DMS53 treated with DMSO at 0.1 percent for 48 hours (cell line): ENCODE measurements around the gene OR6B3.

Experiments used
- DNase-seq: peaks from one replicate; lab custom pipeline; 2025; ENCODE audit not compliant: unreplicated experiment; lab: John Stamatoyannopoulos, UW

The OR6B3 gene

DNA sequence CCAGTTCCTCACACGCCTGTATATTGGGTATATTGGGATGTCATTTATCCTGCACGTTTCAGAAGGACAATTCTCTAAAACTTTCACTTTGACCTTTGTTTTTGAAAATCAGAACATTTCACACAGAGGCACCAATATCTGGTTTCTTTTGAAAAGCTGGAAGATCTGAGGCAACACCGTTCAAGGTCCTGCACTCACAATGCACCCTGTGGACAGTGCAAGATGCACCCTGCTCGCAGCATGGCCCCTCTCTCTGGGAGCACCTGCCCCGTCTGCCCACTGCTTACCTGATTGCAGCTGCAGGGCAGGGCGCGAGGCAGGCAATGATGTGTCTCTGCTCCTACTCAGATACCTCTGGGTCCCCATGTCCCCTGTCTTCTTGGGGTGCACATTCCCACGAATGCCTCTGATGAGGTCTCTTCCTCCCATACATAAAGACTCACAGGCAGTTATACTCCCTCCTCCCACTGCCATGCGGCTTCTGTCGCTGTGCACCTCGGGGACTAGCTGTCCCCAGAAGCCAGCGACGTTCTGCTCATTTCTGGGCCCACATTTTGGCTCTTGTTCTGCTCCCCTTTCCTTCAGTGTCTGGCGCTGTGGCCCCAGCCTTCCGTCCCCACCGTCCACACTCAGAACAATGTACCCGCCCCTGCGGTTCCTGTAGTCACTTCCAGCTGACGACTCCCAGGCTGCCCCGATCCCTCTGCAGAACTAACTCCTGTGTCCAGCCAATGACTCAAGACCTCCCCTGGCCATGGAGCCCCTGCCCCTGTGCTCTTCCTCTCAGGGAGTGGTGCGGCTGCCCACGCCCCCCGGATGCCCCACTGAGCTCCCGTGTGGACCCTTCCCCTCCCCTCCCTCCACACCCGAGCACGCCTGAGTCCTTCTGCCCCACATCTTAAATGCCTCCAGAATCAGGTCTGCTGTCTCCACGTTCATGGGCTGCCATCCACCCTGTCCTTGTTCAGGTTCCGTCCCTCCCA is at the start of gene OR6B3:
Gene OR6B3, minus strand, starts transcription at position 349 of the 983 bp plus-strand sequence.
- DNase-seq = no peak

DNA sequence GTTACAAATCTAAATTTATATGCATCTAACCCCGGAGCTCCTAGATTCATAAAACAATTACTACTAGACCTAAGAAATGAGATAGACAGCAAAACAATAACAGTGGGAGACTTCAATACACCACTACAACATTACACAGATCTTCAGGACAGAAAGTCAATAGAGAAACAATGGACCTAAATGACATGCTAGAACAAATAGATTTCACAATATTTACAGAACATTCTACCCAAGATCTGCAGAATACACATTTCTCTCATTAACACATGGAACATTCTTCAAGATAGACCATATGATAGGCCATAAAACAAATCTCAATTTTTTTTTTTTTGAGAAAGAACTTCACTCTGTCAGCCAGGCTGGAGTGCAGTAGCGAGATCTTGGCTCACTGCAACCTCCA is 45.0 kb upstream of the OR6B3 start:
- no peak for DNase-seq

DNA sequence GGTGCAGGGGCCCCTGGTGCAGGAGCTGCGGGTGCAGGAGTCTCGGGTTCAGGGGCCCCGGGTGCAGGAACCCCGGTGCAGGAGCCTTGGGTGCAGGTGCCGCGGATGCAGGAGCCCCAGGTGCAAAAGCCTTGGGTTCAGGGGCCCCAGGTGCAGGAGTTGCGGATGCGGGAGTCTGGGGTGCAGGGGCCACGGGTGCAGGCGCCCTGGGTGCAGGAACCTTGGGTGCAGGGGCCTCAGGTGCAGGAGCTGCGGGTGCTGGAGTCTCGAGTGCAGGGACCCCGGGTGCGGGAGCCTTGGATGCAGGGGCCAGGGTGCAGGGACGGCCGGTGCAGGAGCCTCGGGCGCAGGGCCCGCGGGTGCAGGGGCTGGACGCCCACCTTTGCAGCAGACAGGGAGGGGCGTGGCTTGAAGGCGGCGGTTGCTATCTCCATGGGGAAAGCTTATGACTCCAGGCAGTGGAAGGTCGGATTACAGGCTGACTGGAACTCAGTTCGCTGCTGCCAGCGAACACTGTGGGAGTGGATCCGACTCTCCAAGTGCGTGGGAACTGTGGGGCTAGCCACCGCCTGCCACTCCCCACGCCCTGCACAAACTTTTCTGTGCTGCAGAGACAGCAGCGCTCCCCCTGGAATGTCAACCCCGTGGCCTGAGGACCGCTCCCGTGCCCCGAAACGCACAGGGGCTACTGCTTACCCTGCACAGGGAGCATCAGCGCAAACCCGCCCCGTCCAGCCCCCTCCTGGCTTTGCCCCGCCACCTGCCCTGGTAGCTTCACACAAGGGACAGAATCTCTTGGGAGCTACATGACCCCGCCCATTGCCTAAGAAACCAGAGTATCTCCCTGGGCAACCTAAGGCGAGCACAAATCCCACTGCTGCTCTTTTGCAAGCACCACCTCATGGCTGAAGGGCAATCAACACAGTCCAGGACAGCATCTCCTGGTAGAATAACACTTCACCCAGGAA is 42.5 kb upstream of the OR6B3 start:
- no peak for DNase-seq

DNA sequence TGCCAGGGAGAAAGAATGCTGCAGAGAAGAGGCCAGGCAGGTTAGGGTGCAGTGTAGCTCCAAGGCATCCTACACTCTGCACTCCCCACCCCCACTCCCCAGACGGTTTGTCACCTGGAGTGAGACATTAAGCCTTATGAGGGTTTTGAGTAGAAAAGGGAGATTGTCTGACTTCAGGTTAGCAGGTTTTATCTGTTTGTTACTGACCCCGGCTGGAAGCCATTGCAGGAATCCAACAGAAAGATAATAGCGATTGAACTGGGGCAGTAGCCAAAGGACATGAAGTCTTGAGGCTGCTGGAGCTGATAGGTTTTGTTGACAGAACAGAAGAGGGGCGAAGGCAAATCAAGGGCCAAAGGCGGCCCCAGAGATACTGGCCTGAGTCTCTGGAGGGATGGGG is 36.0 kb upstream of the OR6B3 start:
- DNase-seq = no peak

DNA sequence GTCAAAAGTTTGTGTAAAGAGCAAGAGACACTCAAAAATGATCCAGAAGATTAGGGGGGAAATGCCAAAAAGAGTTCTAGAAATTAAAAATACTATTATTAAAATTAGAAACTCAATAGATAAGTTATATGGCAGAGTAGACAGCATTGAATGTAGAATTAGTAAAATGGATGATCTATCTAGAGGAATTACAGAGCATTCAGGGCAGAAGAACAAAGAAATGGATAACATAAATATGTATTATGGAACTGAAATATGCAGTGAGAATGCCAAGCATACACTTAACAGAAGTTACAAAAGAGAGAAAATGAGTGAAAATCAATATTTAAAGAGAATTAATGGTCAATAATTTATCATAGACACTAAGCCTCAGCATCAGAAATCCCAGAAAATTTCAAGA is 33.2 kb upstream of the OR6B3 start:
- no peak for DNase-seq

DNA sequence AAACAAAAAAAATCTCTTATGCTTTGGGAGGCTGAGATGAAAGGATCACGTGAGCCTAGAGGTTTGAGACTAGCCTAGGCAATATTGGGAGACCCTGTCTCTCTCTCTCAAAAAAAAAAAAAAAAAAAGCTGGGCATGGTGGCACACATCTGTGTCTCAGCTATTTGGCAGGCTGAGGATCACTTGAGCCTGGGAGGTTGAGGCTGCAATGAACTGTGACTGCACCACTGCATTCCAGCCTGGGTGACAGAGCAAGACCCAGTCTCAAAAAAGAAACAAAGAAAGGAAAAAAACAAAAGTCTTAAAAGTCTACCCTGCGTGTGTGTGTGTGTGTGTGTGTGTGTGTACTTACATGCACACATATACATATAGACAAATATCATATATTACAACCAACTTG is 25.3 kb upstream of the OR6B3 start:
- DNase-seq = no peak

DNA sequence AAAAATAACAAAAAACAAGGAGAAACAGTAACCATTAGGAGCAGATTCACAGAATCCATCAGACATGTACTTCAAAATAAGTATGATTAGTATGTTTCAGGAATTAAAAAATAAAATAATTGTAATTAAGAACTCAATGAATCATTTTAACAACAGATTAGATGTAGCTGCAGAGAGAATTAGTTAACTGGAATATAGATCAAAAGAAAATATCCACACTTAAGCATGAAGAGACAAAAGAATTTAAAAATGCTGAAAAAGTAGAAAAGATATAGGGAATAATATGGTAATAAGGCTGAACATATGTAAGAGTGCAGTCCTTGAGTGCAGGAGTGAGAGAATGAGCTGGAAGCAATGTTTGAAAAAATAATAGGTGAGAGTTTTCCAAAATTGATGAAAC is 24.1 kb upstream of the OR6B3 start:
- no peak for DNase-seq

DNA sequence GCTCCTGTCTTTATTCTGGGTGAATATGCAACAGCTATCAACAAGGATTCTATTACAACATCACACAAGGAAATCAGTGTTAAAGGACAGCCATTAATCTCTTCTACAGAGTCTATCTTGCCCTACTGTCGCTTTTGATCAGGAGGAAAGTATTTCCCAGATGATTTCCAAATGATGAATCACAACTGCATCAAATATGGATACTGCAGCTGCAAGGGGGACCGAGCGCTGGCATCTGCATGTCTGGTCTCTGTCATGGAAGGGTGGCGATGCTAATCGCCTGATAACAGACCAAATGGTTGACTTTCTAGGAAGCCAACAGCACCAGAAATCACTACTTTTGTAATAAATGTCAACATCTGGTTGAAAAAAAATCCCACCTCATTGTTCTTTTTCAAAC is 21.2 kb upstream of the OR6B3 start:
- DNase-seq = no peak

DNA sequence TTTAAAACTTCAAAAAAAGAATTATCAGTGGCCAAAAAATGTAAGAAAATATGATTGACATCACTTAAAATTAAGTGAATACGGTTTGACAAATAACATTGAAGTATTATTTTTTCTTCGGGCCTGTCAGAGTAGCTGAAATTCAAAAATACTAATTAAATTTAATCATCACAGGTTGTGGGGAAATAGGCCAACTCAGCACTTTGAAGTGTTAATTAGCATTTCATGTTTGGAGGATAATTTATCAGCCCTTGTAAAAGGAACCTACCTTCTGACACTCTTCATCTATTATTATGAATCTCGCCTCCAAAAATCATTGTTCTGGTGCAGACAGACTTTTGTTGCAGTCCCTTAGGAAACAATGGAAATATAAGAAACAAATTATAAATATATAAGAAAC is 17.6 kb upstream of the OR6B3 start:
- DNase-seq = no peak

DNA sequence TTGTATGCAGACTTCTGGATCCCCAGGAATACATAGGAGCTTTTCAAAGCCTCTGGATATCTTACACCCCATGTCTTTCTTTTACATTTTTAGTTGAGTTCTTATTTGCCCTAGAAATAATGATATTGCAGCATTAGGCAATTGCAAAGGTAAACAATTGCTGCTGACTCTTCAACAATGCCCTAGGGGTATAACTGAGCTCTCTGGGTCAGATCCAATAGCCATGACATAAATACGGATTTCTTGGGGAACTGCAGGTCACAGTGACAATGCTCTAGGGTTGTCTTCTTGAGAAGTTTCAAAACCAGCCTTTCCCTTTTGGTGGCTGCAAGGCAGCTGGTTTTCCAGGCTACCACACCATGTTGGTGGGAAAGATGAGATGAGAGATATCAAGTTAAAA is 16.5 kb upstream of the OR6B3 start:
- no peak for DNase-seq

DNA sequence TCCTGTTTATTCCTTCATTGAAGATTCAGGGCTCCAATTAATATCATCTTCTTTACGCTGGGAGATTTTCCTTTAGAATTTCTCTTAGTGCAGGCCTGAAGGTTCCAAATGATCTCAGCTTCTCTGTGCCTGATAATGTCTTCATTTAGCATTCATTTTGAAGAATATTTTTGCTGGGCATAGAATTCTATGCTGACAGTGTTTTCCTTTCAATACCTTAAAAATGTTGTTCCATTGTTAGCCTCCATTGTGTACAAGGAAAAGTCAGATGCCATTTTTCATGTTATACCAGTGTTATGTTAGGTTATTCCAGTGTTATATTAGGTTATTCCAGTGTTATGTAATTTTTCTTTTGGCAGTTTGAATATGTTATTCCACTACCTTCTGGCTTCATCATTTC is 14.9 kb upstream of the OR6B3 start:
- DNase-seq = no peak

DNA sequence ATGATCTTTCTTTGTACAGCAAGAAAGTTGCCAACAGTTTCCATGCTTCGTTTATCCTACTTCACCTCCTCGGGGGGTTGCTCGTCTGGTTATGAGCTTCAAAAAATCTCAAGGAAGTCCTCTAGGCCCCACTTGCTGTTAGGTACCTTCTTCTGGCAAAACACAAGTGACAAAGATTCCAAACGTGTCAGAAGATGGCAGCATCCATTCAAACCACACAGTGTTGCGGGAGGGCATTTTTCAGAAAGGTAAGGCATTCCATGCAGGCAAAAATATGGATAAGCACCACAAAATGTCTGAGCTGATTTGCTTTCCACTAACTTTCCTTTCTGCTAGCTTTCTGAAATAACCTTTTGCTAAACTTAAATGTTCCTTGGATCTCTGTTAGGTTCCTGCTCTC is 13.2 kb upstream of the OR6B3 start:
- DNase-seq = no peak

DNA sequence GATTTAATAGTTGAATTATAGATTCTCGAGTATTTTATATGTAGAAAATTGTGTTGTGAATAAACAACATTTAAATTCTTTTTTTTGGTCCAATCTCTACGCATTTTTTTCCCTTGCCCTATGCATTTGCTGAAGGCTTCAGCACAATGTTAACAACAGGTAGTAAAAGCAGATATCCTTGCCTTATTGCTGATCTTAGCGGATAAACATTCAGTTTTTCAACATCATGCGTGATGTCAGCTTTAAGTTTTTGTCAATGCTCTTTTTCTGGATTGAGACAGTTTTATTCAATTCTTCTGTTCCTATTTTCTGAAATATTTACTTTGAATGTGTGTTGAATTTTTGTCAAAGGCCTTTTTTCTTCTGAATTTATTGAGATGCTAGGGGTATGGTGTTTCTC is 11.6 kb upstream of the OR6B3 start:
- DNase-seq = no peak

DNA sequence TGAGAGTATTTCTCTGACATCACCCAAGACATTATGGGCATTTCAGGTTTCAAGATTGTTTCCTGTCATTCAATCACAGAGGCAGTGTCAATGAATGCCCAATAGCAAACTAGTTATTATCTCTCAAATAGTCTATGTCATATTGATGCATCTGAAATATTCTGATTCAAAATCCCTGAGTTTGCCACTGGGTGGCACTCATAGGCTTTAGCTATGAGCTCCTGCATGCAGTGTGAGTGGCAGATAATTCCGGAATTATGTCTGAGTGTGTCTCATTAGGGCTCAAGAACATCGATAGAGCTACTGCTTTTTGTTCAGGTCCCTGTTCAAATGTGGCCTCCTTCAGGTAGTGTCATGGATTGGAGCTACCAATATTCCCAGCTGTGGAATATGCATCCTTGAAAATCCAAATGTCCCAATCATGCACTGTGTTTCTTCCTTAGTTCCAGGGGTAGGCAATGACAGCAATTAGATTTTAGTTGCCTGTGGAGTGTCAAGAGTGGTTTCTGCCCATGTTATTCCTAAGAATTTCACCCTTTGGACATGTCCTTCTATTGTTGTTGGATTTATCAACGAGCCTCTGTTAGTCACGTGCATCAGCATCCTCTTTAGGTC is 7.8 kb upstream of the OR6B3 start:
- DNase-seq = peak; percentile 75

DNA sequence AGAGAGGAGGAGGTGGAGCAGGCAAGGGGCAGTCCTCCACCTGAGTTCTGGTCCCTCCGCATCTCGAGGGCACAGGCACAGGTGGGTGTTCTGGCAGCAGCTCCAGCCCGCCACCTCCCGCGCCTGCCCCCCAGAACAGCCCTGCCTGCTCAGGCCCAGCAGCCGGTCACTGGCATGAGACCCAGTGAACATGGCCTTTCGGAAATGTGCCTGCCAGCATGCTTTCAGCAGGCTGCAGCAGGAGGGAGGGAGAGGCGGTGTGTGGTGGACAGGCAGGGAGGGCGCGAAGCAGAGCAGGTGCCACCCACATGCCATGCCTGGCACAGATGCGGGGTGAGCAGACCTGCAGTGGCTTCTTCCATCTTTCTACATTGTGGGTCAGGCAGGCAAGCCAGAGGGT is 3.4 kb upstream of the OR6B3 start:
- no peak for DNase-seq

DNA sequence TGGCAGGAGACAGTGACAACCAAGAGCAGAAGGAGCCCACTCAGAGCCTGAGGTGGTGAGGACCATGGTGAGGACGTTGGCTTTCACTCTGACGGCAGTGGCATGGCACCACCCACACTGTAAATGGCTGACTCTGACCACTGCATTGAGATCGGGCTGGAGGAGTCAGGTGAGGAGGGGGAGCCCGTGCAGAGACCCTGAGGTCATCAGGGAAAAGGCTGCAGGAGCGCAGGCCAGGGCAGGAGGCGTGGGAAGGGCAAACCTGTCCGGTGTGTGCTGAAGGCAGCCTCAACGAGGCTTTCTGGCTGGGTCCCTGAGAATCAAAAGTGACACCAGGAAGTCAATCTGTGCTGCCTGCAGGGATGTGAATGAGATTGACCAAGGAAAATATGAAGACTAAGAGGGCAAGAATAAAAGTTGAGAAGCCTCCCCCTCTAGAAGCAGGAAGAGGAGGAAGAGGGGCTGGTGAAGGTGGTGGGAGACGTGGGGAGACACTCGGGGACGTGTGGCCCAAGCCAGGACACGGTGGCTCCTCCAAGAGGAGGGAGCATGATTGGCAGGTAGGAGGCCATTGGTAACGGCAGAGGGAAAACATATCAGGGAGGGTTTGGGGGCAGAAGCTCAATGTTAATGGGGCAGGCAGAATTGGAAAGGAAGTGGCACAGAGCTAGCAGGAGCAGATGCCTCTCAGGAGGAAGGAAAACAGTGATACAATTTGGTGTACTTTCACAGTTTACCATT is 2.0 kb upstream of the OR6B3 start:
- DNase-seq = no peak

DNA sequence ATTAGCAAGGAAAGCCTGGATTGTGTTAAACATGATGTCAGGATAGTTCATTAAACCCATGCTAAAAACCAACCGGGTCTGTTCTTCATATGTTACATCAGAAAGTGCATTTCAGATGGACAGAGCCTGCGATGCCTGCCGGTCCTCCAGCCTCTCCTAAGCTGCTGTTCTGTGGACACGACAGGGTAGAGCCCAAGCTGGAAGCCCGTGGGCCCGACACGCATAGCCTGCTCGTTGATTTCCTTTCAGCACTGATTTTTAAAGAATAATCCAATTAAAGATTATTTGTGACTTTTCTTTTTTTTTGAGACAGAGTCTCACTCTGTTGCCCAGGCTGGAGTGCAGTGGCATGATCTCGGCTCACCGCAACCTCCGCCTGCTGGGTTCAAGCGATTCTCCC is 797 bp downstream of the OR6B3 start:
- DNase-seq = no peak

DNA sequence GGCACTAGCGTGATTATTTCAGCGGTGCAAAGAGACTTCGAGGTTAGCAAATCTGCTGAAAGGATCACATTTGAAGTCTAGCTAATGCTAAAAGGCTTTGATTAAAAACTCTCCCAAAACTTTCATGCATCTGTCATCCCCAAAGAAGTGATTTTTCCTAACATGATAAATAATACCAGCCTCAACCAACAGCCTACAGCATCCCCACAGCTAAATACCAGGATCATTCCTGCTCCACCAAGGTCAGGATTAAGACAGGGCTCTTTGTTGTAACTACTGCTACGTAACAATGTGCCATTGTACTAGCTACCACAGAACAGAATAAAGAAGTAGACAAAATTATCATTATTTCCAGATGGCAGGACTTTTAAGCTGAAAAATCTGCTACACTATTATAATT is 1.6 kb downstream of the OR6B3 start:
- DNase-seq = no peak

DNA sequence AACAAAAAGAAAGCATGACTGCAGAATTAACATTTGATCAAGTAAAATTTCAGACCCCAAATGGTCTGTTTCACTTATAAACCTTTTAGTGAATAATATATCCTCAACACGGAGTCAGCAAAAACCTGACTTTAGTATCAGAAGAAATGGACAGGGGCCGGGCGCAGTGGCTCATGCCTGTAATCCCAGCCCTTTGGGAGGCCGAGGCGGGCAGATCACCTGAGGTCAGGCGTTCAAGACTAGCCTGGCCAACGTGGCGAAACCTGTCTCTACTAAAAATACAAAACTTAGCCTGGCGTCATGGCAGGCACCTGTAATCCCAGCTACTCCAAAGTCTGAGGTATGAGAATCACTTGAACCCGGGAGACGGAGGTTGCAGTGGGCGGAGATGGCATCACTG is 3.0 kb downstream of the OR6B3 start:
- no peak for DNase-seq

DNA sequence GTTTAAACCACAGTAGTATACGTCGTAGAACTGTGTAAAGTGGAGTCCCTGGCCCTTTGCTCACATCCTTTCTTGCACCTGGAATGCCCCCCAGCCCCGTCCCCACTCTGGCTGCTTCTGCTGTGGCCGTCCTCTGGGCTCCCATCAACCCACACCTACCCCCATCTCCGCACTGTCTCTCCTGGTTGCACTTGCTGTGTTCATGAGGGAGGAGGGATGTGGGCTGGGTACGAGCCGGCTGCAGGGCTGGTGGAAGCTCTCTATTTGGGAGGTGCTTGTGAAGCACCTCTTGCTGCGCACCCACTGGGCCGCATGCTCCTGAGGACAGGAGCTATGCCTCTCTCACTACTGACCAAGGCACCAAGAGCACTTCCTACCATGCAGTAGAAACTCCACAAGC is 5.1 kb downstream of the OR6B3 start:
- no peak for DNase-seq

DNA sequence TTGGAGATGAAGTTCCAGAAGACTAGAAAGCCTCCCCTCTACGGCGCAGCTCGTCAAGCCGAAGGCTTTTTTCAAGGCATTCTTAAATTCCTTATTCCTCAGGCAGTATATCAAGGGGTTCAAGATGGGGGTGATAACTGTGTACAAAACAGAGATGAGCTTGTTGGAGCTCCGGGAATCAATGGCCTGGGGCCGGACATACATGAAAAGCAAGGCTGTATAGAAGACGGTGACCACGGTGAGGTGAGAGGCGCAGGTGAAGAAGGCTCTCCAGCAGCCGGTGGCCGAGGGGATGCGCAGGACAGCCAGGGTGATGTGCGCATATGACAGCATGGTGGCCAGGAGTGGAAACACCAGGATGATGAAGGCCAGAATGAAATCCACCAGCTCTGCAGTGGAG is 8.2 kb downstream of the OR6B3 start:
- no peak for DNase-seq
